HCT116 (cell line): ENCODE measurements around the gene RUNX1.

Experiments
- EZH2 ChIP-seq: fragments of 200-600 bp; sonication (generic); IDR thresholded peaks from 2 replicates; pipeline ENCODE4 v1.6.1; 2017; ENCODE audit warnings: antibody characterized with exemption, mixed run types
- POLR2AphosphoS5 ChIP-seq: IDR thresholded peaks from 2 replicates; pipeline ENCODE4 v1.6.1; 2011; ENCODE audit warnings: mild to moderate bottlenecking, low read depth, low read length, moderate library complexity
- RAD21 ChIP-seq: IDR thresholded peaks from 2 replicates; pipeline ENCODE4 v1.6.1; 2012; ENCODE audit warnings: low read depth, mild to moderate bottlenecking
- SIN3A ChIP-seq: IDR thresholded peaks from 2 replicates; pipeline ENCODE4 v1.6.1; 2012; ENCODE audit warnings: low read depth
- TCF7L2 ChIP-seq: IDR thresholded peaks from 2 replicates; pipeline ENCODE4 v1.7.0; 2011; ENCODE audit warnings: borderline replicate concordance, inconsistent platforms; ENCODE audit not compliant: insufficient read depth, insufficient read length; ENCODE audit errors: extremely low read depth
- TF ChIP-seq, protein P1 (sequence below): IDR thresholded peaks from 2 replicates; pipeline ENCODE4 v1.6.1; 2012
- TF ChIP-seq, protein P2 (sequence below), 3 experiments: fragments of 200-600 bp in 1 of 3; sonication (generic) in 1 of 3; IDR thresholded peaks in 2 of 3; conservative IDR thresholded peaks in 1 of 3; 2 replicates each; pipeline ENCODE4 v1.5.1; 2012 to 2017; ENCODE audit warnings: low read depth in 2 of 3, low read length in 2 of 3, antibody characterized with exemption in 1 of 3, borderline replicate concordance in 1 of 3, control low read depth in 1 of 3, mild to moderate bottlenecking in 1 of 3, mixed read lengths in 1 of 3, mixed run types in 1 of 3, moderate library complexity in 1 of 3; ENCODE audit not compliant: insufficient read depth in 1 of 3
- TF ChIP-seq, protein P3 (sequence below): IDR thresholded peaks from 2 replicates; pipeline ENCODE4 v1.6.1; 2012

DNA sequence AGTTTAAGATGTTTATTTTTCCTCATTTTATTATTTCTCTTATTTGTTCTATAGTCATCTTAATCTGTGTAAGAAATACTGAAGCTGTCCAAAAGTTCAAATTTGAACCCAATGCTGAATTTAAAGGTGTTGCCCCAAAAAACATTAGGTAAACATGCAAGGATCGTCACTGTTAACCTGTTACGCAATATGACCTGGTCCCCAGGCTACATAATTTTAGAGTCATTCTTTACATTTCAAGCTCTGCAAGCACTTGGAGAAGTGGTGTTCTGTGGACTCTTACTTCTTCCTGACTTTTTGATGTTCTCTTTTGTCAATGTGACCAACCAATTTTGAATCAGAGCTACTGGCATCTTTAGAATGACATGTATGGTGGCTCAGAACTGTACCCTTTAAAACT, 274.4 kb downstream of the RUNX1 start:
- TF ChIP-seq, protein P1, sequence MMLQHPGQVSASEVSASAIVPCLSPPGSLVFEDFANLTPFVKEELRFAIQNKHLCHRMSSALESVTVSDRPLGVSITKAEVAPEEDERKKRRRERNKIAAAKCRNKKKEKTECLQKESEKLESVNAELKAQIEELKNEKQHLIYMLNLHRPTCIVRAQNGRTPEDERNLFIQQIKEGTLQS = no peak
- TF ChIP-seq, protein P2, sequence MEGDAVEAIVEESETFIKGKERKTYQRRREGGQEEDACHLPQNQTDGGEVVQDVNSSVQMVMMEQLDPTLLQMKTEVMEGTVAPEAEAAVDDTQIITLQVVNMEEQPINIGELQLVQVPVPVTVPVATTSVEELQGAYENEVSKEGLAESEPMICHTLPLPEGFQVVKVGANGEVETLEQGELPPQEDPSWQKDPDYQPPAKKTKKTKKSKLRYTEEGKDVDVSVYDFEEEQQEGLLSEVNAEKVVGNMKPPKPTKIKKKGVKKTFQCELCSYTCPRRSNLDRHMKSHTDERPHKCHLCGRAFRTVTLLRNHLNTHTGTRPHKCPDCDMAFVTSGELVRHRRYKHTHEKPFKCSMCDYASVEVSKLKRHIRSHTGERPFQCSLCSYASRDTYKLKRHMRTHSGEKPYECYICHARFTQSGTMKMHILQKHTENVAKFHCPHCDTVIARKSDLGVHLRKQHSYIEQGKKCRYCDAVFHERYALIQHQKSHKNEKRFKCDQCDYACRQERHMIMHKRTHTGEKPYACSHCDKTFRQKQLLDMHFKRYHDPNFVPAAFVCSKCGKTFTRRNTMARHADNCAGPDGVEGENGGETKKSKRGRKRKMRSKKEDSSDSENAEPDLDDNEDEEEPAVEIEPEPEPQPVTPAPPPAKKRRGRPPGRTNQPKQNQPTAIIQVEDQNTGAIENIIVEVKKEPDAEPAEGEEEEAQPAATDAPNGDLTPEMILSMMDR (IDR thresholded peaks at IDR 0.05 in 2 of 3, conservative IDR thresholded peaks at IDR 0.05 in 1 of 3; ENCODE audit: borderline replicate concordance in 1 of 3, insufficient read depth in 1 of 3, low read depth in 2 of 3, low read length in 2 of 3) = no peak
- no peak for TF ChIP-seq EZH2
- no peak for TF ChIP-seq TCF7L2
- TF ChIP-seq SIN3A = no peak
- TF ChIP-seq, protein P3, sequence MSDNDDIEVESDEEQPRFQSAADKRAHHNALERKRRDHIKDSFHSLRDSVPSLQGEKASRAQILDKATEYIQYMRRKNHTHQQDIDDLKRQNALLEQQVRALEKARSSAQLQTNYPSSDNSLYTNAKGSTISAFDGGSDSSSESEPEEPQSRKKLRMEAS = no peak
- no peak for TF ChIP-seq POLR2AphosphoS5
- TF ChIP-seq RAD21 = no peak
